Testis (tissue), 2 donors: Measurements from ENCODE around the gene NT5C.

Source experiments
- CTCF ChIP-seq, 3 experiments: fragments of 450-650 bp in 2 of 3; fragments of 200-600 bp in 1 of 3; sonication (generic) in 1 of 3; IDR thresholded peaks; one replicate each; pipeline ENCODE4 v1.5.1; 2016 to 2019; ENCODE audit warnings: antibody characterized with exemption in 3 of 3, mild to moderate bottlenecking in 2 of 3, moderate library complexity in 1 of 3
- POLR2A ChIP-seq: fragments of 450-650 bp; IDR thresholded peaks from one replicate; pipeline ENCODE4 v1.6.1; 2017; ENCODE audit warnings: antibody characterized with exemption, mild to moderate bottlenecking, moderate library complexity

DNA sequence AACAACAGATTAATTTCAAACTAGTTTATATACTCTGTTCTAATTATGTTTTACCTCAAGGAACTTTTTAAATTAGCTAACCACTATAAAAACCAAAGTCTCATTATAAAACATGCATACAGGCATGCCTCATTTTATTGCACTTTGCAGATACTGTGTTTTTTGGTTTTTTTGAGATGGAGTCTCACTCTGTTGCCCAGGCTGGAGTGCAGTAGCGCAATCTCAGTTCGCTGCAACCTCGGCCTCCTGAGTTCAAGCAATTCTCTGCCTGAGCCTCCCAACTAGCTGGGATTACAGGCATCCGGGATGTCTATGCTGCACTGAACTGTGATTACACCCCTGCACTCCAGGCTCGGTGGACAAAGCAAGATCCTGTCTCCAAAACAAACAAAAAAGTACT lies 31.5 kb upstream of the NT5C start:
- TF ChIP-seq POLR2A (no peak), CTCF (IDR thresholded peaks at IDR 0.05) (no peak)
